GM12801 (cell line): ENCODE measurements around the gene NHLRC4.

Experiments
- CTCF ChIP-seq: IDR thresholded peaks from one replicate; pipeline ENCODE4 v1.5.1; 2011; ENCODE audit warnings: control low read depth; ENCODE audit not compliant: insufficient read length; ENCODE audit errors: extremely low read depth

Gene NHLRC4, protein sequence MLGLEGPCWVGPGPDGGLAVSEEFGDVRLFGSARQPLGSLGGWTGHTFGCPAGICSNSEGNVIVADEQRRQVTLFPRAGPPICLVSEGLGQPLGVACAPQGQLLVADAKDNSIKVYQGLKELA

GRCh38 chr16:566475-567372 is at the start of gene NHLRC4:
Gene NHLRC4, plus strand, starts transcription at chr16:567005. Its CDS starts 1,043 bp downstream, at chr16:568048.
- TF ChIP-seq CTCF, result no peak

- no peak for TF ChIP-seq CTCF
These were observed 47.9 kb upstream of the NHLRC4 start for GRCh38 chr16:518858-519257.

- no peak for TF ChIP-seq CTCF
These were observed 47.4 kb upstream of the NHLRC4 start for GRCh38 chr16:519425-519824.

DNA sequence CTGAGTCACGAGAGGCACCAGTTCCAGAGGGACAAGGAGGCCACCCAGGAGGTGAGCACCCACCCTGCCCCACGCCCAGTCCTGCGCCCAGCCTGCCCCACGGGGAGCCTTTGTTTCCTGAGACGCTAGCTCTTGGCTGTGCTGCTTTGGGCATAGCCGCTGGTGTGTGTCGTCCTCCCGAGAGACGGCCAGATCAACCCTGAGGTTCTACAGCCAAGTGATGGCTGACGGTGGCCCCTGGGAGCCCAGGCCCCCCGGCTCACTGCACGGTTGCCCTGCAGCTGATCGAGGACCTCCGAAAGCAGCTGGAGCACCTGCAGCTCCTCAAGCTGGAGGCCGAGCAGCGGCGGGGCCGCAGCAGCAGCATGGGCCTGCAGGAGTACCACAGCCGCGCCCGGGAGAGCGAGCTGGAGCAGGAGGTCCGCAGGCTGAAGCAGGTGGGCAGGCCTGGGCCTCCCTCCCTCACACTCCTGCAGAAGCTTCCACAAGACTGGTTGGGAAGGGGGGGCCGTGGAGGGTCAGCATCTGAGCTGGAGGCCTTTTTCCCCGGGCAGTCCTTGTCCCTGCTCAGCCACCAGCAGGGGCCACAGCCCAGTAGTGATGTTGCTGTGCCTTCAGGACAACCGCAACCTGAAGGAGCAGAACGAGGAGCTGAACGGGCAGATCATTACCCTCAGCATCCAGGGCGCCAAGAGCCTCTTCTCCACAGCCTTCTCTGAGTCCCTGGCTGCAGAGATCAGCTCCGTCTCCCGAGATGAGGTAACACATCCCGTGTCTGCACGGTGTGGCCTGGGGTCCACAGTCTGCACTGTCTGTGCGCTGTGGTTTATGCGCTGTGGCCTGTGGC is 46.7 kb upstream of the NHLRC4 start:
- no peak for TF ChIP-seq CTCF

DNA sequence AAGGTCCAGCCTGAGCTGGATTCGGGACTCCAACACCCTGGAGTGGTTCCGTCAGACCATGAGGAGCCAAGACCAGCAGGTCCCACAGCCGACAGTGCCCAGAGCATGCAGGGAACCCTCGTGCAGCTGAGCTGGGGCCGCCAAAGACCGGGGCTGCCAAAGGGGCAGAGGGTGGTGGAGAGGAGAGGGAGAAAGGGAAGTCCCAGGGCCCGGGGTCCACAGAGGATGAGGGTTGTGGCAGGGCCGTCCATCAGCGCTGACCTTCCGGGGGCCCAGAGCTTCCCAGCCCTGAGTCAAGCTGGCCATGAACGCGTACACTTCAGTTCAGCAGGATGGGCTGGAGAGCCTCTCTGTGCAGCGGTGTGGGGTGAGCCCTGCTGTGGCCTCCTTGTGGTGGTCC is 46.0 kb upstream of the NHLRC4 start:
- TF ChIP-seq CTCF, result no peak

DNA sequence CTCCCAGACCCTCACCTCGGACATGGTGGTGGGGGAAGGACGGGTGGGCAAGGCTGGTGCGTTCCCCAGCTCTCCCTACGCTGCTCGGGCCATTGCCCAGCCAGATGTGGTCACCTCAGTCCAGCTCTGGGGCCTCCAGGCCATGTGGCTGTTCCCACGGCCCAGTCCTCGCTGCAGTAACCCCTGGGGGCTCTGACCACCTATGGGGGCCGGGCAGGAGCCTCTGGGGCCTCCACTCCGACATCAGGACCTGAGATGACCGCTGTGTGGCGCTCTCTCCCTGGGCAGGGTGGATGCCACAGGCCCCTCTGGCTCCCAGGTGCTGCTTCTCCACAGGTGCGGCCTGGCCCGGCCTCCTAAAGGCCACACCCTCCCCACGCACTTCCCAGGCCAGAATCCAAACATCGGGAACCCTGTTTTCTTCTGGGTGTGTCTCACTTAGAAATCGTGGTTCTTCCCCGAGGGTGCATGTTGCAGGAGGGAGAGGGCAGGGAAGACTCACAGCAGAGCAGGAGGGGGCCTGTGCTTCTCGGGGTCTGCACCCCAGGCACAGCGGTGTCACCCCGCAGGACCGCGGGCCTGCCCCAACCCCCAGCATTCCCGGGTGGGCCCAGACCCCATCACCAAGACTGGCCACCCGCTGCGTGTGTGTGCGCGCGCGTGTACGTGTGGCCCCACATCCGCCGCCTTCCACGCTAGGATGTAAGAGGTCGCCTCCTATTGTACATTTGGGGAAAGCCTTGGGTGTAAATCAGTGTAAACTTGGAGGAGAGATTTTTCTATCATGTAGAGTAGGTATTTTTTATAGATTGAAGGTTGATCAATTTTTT is 45.2 kb upstream of the NHLRC4 start:
- no peak for TF ChIP-seq CTCF
